ENCODE results near the gene RHBDF2. TPM values are rescaled to one million over a fixed set of nuclear protein-coding genes. Genes with fewer than 3 reads are reported as not detected.
A peak's percentile ranks its signal among the peaks of the same experiment; 100 is the strongest.
"Not testable (repeated sequence)": the region's sequence is repeated elsewhere in the genome, so short reads cannot be mapped to it uniquely, and the experiment has no call there.

The RHBDF2 gene
- total and polyA plus RNA-seq, 4 experiments from 2014 or later = 5.4 to 62.2 (median 32.6) TPM

DNA sequence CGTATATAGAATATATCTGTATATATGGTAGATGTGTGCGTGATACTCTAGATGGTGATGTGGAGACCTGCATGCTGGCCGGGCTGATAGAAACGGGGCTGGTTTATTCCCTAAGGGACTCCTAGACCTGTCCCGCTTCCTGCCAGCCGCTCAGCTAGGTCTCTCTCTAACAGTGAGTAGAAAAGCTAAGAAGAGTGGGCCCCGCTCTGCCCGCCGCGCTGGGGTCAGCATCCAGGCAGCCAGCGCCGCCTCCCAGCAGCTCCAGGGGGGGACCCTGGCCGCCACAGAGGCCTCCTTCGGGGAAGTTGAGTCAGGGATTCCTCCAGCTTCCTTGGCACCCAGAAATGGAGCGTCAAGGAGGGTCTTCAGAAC is 26.9 kb upstream of the RHBDF2 start:
- CTCF ChIA-PET (ENCODE audit: partially characterized antibody) = interaction anchor here (0.6 to 2.2 kb wide), 9 partner anchors 10 to 186 kb away, joined by 3 to 14 read pairs (median 6); no protein-coding TSS in a partner anchor
- H3K4me3 Mint-ChIP-seq = peak overlapping the region in 5 of 8 donors; percentile 38 to 83 (median 55)
- H3K9me3 Mint-ChIP-seq = no peaks in the 10 kb centered on the region
- POLR2A ChIA-PET (ENCODE audit: partially characterized antibody) = interaction anchor here (0.7 to 2.0 kb wide), 11 partner anchors 8 to 143 kb away, joined by 3 to 10 read pairs (median 4); partner anchors contain the start of gene ST6GALNAC2
- no peak overlapping the region for H3K4me3 ChIP-seq (ENCODE audit: low read length in 2 of 2)
- H3K27me3 Mint-ChIP-seq = no peaks in the 10 kb centered on the region
- no peaks in the 10 kb centered on the region for H3K27me3 ChIP-seq (ENCODE audit: insufficient read depth, low read length)
- intact Hi-C loops (cut with micrococcal nuclease) = no loop called here
- H3K9me3 ChIP-seq (ENCODE audit: control insufficient read depth in 1 of 2, low read length in 2 of 2) = no peaks in the 10 kb centered on the region
- H3K27ac Mint-ChIP-seq = peak overlapping the region in 6 of 7 donors; percentile 40 to 90 (median 82)
- H3K4me1 Mint-ChIP-seq = peaks cover 15 to 38% (median 26%) of the 10 kb centered on the region in 4 donors
- peaks cover 29% of the 10 kb centered on the region for H3K4me1 ChIP-seq (ENCODE audit: insufficient read depth, low read length)
- peak in 1 of 5 donors; percentile 12 for DNase-seq
- H3K27ac ChIP-seq (ENCODE audit: low read depth, low read length) = peak overlapping the region; percentile 4
- H3K36me3 ChIP-seq (ENCODE audit: insufficient read depth, low read length) = no peaks in the 10 kb centered on the region
- H3K36me3 Mint-ChIP-seq = no peaks in the 10 kb centered on the region

DNA sequence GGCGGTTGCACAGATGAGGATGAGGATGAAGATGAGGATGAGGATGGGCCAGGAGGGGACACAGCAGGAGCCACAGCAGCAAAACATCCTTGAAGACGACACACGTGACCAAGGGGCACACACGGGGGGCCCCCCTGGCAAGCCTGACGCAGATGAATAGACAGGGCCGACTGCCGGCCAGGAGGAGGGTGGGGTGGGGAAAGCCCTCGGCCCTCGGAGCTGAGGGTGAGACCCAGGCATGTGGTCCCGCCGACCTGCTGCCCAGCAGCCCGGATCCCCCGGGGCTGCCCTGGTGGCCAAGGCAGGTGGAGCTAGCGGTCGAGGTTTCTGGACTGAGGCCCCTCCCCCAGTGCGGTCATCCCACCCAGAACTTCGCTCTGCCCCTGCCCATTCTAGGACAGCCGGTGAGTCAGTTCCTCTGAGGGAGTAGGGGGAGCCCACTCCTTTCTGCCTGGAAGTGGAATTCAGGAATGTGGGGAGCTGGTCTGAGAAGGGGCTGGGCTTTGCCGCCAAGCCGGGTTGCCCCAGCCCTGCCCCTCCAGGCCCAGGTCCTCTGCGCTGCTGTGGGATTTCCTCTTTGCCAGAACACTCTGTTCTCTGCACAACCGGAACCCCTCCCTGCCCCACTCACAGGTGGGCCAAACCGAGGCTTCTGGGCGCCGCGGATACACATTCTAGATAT is 26.3 kb upstream of the RHBDF2 start:
- peak overlapping the region in 7 of 8 donors; percentile 40 to 83 (median 53) for H3K4me3 Mint-ChIP-seq
- CTCF ChIA-PET (ENCODE audit: partially characterized antibody) = interaction anchor here (0.9 to 2.2 kb wide), 8 partner anchors 9 to 154 kb away, joined by 4 to 14 read pairs (median 6); no protein-coding TSS in a partner anchor
- no peaks in the 10 kb centered on the region for H3K36me3 ChIP-seq (ENCODE audit: insufficient read depth, low read length)
- H3K36me3 Mint-ChIP-seq = no peaks in the 10 kb centered on the region
- no peaks in the 10 kb centered on the region for H3K9me3 ChIP-seq (ENCODE audit: control insufficient read depth in 1 of 2, low read length in 2 of 2)
- H3K27me3 ChIP-seq (ENCODE audit: insufficient read depth, low read length) = no peaks in the 10 kb centered on the region
- intact Hi-C loops (cut with micrococcal nuclease) = no loop called here
- peak overlapping the region in 5 of 7 donors; percentile 40 to 96 (median 88) for H3K27ac Mint-ChIP-seq
- H3K27ac ChIP-seq (ENCODE audit: low read depth, low read length) = no peak overlapping the region
- DNase-seq = peak; percentile 54 to 62 (median 57)
- H3K4me1 ChIP-seq (ENCODE audit: insufficient read depth, low read length) = peaks cover 34% of the 10 kb centered on the region
- POLR2A ChIA-PET (ENCODE audit: partially characterized antibody) = interaction anchor here (0.7 to 2.0 kb wide), 12 partner anchors 9 to 144 kb away, joined by 3 to 10 read pairs (median 4); partner anchors contain the start of gene ST6GALNAC2
- no peaks in the 10 kb centered on the region for H3K27me3 Mint-ChIP-seq
- H3K4me1 Mint-ChIP-seq = peaks cover 17 to 42% (median 29%) of the 10 kb centered on the region in 4 donors
- H3K4me3 ChIP-seq (ENCODE audit: low read length in 2 of 2) = no peak overlapping the region
- no peaks in the 10 kb centered on the region for H3K9me3 Mint-ChIP-seq

DNA sequence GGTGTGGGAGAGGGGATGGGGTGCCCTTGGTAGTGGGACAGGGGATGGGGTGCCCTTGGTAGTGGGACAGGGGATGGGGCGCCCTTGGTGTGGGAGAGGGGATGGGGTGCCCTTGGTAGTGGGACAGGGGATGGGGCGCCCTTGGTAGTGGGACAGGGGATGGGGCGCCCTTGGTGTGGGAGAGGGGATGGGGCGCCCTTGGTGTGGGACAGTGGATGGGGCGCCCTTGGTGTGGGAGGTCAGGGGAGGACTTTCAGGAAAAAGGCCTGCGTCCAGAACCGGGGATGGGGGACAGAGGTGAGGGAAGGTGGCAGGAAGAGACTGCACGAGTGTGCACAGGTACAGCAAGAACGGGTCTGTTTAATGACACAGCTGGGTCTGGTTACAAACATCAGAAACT is 25.8 kb upstream of the RHBDF2 start:
- H3K36me3 ChIP-seq (ENCODE audit: insufficient read depth, low read length); H3K27ac ChIP-seq (ENCODE audit: low read depth, low read length); H3K4me3 ChIP-seq (ENCODE audit: low read length in 2 of 2); H3K27me3 ChIP-seq (ENCODE audit: insufficient read depth, low read length); H3K36me3 Mint-ChIP-seq; intact Hi-C loops (cut with micrococcal nuclease); H3K9me3 ChIP-seq (ENCODE audit: control insufficient read depth in 1 of 2, low read length in 2 of 2); H3K9me3 Mint-ChIP-seq; H3K27me3 Mint-ChIP-seq: not testable (repeated sequence)
- Mint-ChIP-seq H3K4me3 (peak overlapping the region in 6 of 8 donors; percentile 40 to 72 (median 52)), H3K4me1 (peaks cover 17 to 42% (median 29%) of the 10 kb centered on the region in 4 donors), H3K27ac (peak overlapping the region in 3 of 7 donors; percentile 85 to 96 (median 91))
- peaks cover 34% of the 10 kb centered on the region for H3K4me1 ChIP-seq (ENCODE audit: insufficient read depth, low read length)
- CTCF ChIA-PET (ENCODE audit: partially characterized antibody) = interaction anchor here (0.9 to 2.2 kb wide), 5 partner anchors 9 to 97 kb away, joined by 5 to 12 read pairs (median 7); no protein-coding TSS in a partner anchor
- POLR2A ChIA-PET (ENCODE audit: partially characterized antibody) = interaction anchor here (0.9 to 2.0 kb wide), 5 partner anchors 12 to 145 kb away, joined by 3 to 9 read pairs (median 4); partner anchors contain the start of gene ST6GALNAC2
- peak in 1 of 5 donors; percentile 3 for DNase-seq

DNA sequence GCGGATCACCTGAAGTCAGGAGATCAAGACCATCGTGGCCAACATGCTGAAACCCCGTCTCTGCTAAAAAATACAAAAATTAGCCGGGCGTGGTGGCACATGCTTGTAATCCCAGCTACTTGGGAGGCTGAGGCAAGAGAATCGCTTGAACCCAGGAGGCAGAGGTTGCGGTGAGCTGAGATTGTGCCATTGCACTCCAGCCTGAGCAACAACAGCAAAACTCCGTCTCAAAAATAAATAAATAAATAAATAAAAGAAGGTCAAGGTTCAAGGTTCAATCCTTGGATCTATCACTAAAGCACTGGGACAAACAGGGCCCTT is 24.2 kb upstream of the RHBDF2 start:
- H3K36me3 Mint-ChIP-seq; H3K36me3 ChIP-seq (ENCODE audit: insufficient read depth, low read length); POLR2A ChIA-PET (ENCODE audit: partially characterized antibody); H3K27ac Mint-ChIP-seq; H3K27me3 ChIP-seq (ENCODE audit: insufficient read depth, low read length); H3K9me3 ChIP-seq (ENCODE audit: control insufficient read depth in 1 of 2, low read length in 2 of 2); H3K9me3 Mint-ChIP-seq; intact Hi-C loops (cut with micrococcal nuclease); H3K4me3 Mint-ChIP-seq; H3K27ac ChIP-seq (ENCODE audit: low read depth, low read length); DNase-seq; H3K27me3 Mint-ChIP-seq; H3K4me3 ChIP-seq (ENCODE audit: low read length in 2 of 2): not testable (repeated sequence)
- H3K4me1 ChIP-seq (ENCODE audit: insufficient read depth, low read length) = peaks cover 34% of the 10 kb centered on the region
- CTCF ChIA-PET (ENCODE audit: partially characterized antibody) = interaction anchor here (1.3 to 10.8 kb wide), 7 partner anchors 20 to 191 kb away, joined by 3 to 126 read pairs (median 35); no protein-coding TSS in a partner anchor
- peaks cover 16 to 41% (median 28%) of the 10 kb centered on the region in 4 donors for H3K4me1 Mint-ChIP-seq

DNA sequence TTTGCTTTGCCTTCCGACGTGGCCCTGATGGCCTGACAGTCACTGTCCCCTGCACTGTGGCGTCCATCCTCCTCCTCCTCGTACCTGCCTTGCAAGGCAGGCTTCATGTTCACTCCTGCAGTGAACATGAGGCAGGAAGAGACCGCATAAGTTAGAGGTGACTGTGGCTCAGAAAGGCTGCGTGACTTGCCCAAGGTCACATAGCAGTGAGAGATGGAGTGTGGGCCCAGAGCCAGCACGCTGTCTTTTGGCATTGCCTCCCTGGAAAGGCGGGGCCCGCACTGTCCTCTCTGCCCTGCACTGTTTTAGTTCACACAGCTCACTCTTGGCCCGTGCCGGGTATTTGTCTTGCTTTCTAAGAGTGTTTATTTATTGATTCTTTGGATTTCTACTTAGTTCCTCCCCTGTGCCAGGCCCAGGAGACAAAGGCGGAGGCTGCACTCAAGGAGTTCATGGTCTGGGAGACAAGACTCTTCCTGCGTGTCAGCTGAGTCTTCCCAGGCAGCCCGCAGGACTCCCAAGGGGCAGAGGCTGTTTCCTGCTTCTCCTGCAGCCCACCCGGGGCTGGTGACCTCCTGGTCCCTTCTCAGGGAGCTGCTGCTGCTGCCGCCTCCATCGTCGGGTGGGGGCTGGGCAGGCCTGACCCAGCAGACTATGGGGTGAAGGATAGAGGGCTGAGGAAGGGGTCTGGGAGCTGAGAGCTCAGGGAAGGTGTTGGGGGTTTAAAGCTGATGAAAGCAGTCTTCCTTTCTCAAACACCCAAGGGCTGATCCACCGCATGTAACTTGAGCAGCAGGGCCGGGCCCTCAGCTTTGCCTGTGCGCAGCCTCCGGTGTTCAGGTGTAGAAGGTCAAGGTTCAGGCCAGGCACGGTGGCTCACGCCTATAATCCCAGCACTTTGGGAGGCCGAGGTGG is 23.6 kb upstream of the RHBDF2 start:
- intact Hi-C loops (cut with micrococcal nuclease) = no loop called here
- ChIA-PET POLR2A (ENCODE audit: partially characterized antibody) (interaction anchor here (2.5 kb wide), 1 partner anchor 22 kb away, joined by 14 read pairs; no protein-coding TSS in a partner anchor), CTCF (ENCODE audit: partially characterized antibody) (interaction anchor here (0.8 to 10.8 kb wide), 10 partner anchors 12 to 192 kb away, joined by 3 to 126 read pairs (median 30); no protein-coding TSS in a partner anchor)
- Mint-ChIP-seq H3K36me3 (no peaks in the 10 kb centered on the region), H3K4me1 (peaks cover 16 to 44% (median 30%) of the 10 kb centered on the region in 4 donors), H3K9me3 (no peaks in the 10 kb centered on the region), H3K27me3 (no peaks in the 10 kb centered on the region), H3K27ac (peak overlapping the region in 5 of 7 donors; percentile 38 to 89 (median 75)), H3K4me3 (peak overlapping the region in 1 of 8 donors; percentile 39)
- Histone ChIP-seq H3K9me3 (ENCODE audit: control insufficient read depth in 1 of 2, low read length in 2 of 2) (no peaks in the 10 kb centered on the region), H3K27ac (ENCODE audit: low read depth, low read length) (no peak overlapping the region), H3K4me3 (ENCODE audit: low read length in 2 of 2) (no peak overlapping the region), H3K4me1 (ENCODE audit: insufficient read depth, low read length) (peaks cover 34% of the 10 kb centered on the region), H3K27me3 (ENCODE audit: insufficient read depth, low read length) (no peaks in the 10 kb centered on the region), H3K36me3 (ENCODE audit: insufficient read depth, low read length) (no peaks in the 10 kb centered on the region)
- peak in 1 of 5 donors; percentile 23 for DNase-seq

DNA sequence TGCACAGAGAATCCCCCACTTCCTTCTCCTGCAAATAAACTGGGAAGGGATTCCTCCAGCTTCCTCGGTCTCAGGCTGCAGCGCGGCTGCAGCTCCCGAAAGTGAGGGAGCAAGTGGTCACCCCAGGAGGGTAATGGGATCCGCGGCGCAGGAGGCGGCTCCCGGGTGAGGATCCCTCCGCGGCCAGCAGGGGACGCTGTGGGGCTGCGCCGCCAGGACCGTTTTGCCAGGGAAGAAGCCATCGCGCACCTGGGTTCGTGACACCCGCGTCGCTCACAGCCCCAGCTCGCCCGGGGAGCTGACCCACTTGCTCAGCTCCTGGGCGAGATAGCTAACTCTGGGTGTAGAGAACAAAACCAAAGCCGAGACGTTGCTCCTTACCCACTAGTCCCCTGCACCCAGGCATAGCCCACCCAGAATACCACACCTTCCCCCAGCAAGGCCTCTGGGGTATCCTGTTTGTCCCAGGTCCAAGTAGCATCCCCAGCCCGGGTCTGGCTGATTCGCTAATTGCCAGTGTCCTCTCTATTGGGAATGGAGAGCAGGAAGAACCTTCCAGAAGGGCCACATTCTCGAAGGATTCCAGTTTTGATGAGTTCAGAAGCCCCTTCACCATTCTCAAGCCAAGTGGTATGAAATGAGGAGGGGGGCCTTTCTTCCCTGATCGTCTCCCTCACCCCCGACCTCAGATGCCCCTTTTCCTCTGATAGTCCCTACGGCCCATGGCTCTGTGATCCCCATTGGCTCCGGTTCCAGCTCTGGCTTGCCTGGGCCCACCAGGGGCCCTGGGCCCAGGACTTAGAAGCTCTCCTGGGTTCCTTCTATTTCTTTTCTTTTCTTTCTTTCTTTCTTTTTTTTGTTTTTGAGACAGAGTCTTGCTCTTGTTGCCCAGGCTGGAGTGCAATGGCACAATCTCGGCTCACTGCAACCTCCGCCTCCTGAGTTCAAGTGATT is 22.1 kb upstream of the RHBDF2 start:
- Mint-ChIP-seq H3K27me3 (no peaks in the 10 kb centered on the region), H3K4me3 (peak overlapping the region in 6 of 8 donors; percentile 32 to 79 (median 64)), H3K36me3 (no peaks in the 10 kb centered on the region), H3K9me3 (no peaks in the 10 kb centered on the region), H3K4me1 (peaks cover 15 to 51% (median 27%) of the 10 kb centered on the region in 4 donors), H3K27ac (peak overlapping the region; percentile 58 to 97 (median 88))
- Histone ChIP-seq H3K27ac (ENCODE audit: low read depth, low read length) (no peak overlapping the region), H3K27me3 (ENCODE audit: insufficient read depth, low read length) (no peaks in the 10 kb centered on the region), H3K4me3 (ENCODE audit: low read length in 2 of 2) (no peak overlapping the region), H3K9me3 (ENCODE audit: control insufficient read depth in 1 of 2, low read length in 2 of 2) (no peaks in the 10 kb centered on the region), H3K36me3 (ENCODE audit: insufficient read depth, low read length) (no peaks in the 10 kb centered on the region), H3K4me1 (ENCODE audit: insufficient read depth, low read length) (peaks cover 27% of the 10 kb centered on the region)
- ChIA-PET CTCF (ENCODE audit: partially characterized antibody) (interaction anchor here (0.6 to 10.8 kb wide), 43 partner anchors 9 to 249 kb away, joined by 3 to 126 read pairs (median 5); partner anchors contain the start of genes PRCD and ST6GALNAC2), POLR2A (ENCODE audit: partially characterized antibody) (interaction anchor here (0.6 to 2.5 kb wide), 18 partner anchors 13 to 214 kb away, joined by 3 to 14 read pairs (median 4); partner anchors contain the start of genes SRSF2, ST6GALNAC1 and ST6GALNAC2)
- intact Hi-C loops (cut with micrococcal nuclease) = loop anchor here (1.0 kb wide), 5 partner anchors 24 to 192 kb away; no protein-coding TSS in a partner anchor
- peak; percentile 67 to 84 (median 78) for DNase-seq
